HG03175 (cell line): ENCODE data around the gene PTPN6.
A peak's percentile ranks its signal among the peaks of the same experiment; 100 is the strongest.

Experiments used
- ATAC-seq: cut with Tn5 transposase; IDR thresholded peaks from one replicate; pipeline ENCODE4 v1.9.1; 2021; ENCODE audit warnings: mild to moderate bottlenecking, moderate library complexity; ENCODE audit not compliant: unreplicated experiment

The PTPN6 gene

GRCh38 chr12:6921996-6922946 lies 28.9 kb upstream of the PTPN6 start:
- ATAC-seq: no peak

DNA sequence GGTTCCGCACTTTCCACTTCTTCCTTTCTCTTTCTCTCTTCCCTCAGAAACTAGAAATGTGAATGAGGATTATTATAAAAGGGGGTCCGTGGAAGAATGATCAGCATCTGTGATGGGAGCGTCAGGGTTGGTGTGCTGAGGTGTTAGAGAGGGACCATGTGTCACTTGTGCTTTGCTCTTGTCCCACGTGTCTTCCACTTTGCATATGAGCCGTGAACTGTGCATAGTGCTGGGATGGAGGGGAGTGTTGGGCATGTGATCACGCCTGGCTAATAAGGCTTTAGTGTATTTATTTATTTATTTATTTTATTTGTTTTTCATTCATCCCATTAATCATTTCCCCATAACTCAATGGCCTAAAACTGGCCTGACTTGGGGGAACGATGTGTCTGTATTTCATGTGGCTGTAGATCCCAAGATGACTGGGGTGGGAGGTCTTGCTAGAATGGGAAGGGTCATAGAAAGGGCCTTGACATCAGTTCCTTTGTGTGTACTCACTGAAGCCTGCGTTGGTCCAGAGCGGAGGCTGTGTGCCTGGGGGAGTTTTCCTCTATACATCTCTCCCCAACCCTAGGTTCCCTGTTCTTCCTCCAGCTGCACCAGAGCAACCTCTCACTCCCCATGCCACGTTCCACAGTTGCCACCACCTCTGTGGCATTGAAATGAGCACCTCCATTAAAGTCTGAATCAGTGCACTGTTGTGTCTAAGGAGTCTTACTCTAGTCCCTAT lies 28.0 kb upstream of the PTPN6 start:
- no peak for ATAC-seq

DNA sequence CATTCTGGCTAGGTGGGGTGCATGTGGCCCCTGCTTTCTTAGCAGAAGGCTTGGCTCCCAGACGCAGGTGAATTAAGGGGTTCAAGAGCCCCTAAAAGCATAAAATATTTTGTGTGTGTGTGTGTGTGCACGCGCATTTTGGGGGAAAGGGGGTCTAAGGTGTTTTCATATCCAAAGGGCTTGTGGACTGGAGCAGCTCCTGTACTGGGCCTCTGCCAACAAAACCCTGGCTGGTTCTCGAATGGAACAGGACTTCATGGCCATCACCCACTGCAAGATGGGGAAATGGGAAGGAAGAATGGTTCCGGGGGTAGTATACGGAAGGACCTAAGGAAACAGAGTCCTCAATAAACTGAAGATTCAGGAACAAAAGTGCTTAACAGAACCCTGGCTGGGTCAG lies 27.3 kb upstream of the PTPN6 start:
- ATAC-seq: no peak

DNA sequence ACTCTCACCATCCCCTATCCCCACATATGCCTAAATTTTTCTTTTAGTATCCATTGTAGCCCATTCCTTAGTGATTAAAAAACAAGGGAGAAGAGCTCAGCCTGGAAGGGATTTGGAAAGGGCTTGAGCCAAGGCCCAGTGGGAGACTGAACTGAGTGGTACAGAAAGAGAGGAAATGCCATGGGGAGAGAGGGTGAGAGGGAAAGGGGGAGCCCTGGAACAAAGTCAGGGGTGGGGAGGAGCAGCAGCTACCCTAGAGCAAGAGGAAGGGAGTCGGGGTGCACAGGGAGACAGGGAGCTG lies 26.0 kb upstream of the PTPN6 start:
- ATAC-seq: no peak

- ATAC-seq: no peak
Measured at GRCh38 chr12:6925540-6926279, 25.4 kb upstream of the PTPN6 start.

DNA sequence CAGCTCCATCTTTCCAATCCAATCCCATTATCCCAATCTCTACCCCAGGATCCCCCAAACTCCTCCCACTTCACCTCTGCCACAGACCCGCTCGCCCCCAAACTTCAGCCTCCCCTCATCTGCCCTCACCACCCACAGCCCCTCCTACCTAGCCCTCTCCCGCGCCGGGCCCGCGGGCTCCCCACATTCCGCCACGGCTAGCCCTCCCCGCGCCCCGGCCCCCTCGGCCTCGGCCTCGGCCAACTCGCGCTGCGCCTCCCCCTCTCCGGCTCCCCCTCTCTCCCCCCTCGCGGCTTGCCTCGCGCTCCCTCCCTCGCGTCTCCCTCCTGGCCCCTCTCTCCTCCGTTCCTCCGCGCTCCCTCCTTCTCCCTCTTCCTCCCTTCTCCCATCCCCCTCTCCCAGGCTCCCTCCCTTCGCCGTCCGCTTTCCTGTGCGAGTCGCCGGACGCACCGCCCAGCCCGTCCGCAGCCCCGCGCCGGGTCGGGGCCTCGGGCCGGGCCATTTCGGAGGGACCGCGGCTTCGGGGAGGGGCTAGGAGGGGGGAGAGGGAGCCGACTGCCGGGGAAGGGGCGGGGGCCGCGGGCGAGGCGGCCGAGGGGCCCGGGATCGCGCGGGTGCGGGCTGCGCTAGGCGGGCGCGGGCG lies 23.7 kb upstream of the PTPN6 start, which contains the start of gene ATN1:
Gene ATN1 (plus strand): TSS at position 581 of the 643 bp plus-strand sequence. CDS start 6,043 bp downstream, outside the sequence.
- no peak for ATAC-seq

- peak; percentile 40 for ATAC-seq
Measured at GRCh38 chr12:6928022-6928702, 23.0 kb upstream of the PTPN6 start.

DNA sequence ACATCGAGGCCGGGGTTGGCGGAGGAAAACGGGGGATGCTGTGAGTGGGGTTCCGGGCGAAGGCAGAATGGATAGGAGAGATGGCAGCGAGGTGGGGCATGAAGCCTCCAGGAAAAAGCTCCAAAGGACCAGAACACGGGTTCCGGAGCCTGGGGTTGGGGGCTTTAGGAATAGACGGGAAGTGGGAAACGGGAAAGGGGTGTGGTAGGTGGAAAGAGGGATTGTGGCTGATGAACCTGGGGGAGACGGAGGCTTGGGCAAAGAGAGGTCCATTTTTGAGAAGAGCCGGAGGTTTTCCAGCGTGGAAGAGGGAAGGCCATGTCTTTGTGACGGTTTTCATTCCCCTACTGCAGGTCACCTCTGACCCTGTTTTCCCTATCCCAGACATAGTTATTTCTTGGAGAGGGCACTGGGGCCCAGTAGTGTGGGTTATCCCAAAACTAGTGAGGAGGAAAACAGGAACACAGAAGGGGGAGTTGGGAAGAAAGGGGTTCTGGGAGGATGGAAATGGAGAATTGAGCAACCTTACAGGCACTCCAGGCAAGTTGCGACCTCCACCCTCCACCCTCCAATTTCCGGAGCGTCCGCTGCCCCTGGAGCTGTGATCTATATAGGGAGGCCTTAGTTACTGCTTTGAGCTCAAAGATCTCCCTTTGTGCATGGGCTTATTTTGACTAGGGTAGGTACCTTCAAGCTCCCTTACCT lies 22.3 kb upstream of the PTPN6 start:
- no peak for ATAC-seq

DNA sequence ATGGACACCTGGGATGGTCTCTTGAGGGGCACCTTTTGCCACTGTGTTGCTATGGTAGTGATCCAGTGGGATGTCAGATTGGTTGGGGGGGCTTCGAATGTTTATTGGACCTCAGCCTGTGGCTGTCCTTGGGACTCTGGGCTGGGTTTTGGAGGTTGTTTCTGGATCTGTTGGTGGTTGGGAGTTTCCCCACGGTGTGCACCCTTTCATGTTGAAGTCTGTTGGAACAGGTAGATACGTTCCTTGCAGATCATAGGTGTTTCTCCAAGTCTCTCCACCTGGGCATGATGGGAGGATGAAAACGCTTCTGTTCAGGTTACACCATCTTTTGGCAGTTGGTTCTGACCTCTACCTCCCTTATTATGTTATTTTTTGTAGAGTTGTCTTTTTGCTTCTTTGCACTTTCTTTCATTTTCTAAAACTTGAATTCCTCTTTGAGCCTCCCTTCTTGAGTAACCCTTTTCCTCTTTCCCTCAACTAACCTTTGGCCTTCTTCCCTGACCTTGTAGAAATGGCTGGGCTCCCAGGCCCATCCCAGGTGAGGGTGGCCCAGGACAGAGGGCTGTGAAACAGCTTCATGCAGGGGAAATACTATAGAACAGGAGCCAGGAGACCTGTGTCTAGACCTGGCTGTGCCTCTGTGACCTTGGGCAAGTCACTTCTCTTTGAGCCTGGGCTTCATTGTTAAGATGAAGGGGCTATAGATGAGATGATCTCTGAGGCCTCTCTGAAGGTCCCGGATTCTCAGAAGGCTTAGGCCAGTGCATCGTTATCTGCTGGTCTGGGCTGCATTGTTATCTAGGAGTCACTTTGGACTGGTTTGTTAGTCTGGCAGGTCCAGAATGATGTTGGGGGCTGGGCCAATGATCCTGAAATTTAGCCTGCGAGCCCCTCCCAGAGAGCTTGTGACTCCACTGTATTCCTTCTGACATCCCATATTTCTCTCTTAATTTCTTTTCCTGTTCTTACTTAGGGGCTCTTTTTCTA lies 21.4 kb upstream of the PTPN6 start:
- no peak for ATAC-seq

GRCh38 chr12:6932766-6933165 lies 18.4 kb upstream of the PTPN6 start:
- no peak for ATAC-seq

- no peak for ATAC-seq
Measured at GRCh38 chr12:6934110-6934509, 17.0 kb upstream of the PTPN6 start.

DNA sequence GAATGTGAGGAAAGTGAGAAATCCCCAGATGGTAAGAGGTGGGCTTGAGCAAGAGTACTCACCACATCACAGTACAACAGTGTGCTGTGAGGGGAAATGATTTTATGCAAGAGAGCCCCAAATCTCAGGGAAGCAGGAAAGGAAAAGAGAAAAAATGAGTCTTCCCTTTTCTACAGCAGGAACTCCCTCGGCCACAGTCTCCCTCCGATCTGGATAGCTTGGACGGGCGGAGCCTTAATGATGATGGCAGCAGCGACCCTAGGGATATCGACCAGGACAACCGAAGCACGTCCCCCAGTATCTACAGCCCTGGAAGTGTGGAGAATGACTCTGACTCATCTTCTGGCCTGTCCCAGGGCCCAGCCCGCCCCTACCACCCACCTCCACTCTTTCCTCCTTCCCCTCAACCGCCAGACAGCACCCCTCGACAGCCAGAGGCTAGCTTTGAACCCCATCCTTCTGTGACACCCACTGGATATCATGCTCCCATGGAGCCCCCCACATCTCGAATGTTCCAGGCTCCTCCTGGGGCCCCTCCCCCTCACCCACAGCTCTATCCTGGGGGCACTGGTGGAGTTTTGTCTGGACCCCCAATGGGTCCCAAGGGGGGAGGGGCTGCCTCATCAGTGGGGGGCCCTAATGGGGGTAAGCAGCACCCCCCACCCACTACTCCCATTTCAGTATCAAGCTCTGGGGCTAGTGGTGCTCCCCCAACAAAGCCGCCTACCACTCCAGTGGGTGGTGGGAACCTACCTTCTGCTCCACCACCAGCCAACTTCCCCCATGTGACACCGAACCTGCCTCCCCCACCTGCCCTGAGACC lies 15.6 kb upstream of the PTPN6 start:
- ATAC-seq: no peak

DNA sequence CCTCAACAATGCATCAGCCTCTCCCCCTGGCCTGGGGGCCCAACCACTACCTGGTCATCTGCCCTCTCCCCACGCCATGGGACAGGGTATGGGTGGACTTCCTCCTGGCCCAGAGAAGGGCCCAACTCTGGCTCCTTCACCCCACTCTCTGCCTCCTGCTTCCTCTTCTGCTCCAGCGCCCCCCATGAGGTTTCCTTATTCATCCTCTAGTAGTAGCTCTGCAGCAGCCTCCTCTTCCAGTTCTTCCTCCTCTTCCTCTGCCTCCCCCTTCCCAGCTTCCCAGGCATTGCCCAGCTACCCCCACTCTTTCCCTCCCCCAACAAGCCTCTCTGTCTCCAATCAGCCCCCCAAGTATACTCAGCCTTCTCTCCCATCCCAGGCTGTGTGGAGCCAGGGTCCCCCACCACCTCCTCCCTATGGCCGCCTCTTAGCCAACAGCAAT lies 14.9 kb upstream of the PTPN6 start:
- ATAC-seq: no peak

DNA sequence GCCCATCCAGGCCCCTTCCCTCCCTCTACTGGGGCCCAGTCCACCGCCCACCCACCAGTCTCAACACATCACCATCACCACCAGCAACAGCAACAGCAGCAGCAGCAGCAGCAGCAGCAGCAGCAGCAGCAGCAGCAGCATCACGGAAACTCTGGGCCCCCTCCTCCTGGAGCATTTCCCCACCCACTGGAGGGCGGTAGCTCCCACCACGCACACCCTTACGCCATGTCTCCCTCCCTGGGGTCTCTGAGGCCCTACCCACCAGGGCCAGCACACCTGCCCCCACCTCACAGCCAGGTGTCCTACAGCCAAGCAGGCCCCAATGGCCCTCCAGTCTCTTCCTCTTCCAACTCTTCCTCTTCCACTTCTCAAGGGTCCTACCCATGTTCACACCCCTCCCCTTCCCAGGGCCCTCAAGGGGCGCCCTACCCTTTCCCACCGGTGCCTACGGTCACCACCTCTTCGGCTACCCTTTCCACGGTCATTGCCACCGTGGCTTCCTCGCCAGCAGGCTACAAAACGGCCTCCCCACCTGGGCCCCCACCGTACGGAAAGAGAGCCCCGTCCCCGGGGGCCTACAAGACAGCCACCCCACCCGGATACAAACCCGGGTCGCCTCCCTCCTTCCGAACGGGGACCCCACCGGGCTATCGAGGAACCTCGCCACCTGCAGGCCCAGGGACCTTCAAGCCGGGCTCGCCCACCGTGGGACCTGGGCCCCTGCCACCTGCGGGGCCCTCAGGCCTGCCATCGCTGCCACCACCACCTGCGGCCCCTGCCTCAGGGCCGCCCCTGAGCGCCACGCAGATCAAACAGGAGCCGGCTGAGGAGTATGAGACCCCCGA lies 14.3 kb upstream of the PTPN6 start:
- peak; percentile 6 for ATAC-seq

GRCh38 chr12:6937481-6938352 lies 13.4 kb upstream of the PTPN6 start:
- peak; percentile 94 for ATAC-seq
